Measurements from ENCODE around the gene DAZ2. TPM values are rescaled to one million over a fixed set of nuclear protein-coding genes. Genes with fewer than 3 reads are reported as not detected.
"Not testable (repeated sequence)": the region's sequence is repeated elsewhere in the genome, so short reads cannot be mapped to it uniquely, and the experiment has no call there.

Gene DAZ2, protein sequence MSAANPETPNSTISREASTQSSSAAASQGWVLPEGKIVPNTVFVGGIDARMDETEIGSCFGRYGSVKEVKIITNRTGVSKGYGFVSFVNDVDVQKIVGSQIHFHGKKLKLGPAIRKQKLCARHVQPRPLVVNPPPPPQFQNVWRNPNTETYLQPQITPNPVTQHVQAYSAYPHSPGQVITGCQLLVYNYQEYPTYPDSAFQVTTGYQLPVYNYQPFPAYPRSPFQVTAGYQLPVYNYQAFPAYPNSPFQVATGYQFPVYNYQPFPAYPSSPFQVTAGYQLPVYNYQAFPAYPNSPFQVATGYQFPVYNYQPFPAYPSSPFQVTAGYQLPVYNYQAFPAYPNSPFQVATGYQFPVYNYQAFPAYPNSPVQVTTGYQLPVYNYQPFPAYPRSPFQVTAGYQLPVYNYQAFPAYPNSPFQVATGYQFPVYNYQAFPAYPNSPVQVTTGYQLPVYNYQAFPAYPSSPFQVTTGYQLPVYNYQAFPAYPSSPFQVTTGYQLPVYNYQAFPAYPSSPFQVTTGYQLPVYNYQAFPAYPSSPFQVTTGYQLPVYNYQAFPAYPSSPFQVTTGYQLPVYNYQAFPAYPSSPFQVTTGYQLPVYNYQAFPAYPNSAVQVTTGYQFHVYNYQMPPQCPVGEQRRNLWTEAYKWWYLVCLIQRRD
- not detected for total RNA-seq
- long read RNA-seq: 0 reads

DNA sequence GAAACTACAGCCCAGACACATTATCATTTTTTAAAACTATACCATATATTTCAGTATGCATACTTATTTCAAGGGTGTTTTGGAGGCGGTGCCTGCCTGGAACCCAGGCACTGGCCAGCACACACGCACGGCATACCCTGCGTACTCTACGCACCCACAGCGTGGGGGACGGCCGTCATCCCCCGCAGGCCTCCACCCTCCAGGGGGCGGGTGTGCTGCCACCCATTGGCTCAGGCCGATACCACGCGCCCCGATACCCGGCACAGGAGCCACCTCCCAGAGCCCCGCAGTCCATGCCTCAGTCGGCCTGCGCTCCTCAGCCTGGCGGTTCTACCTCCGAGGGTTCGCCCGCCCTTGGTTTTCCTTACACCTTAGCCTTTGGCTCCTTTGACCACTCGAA lies at the start of gene DAZ2:
DAZ2 (plus strand) TSS at position 301 of the 400 bp plus-strand sequence. CDS start 208 bp downstream, outside the sequence.
- ATAC-seq; intact Hi-C loops (cut with DNase I); DNase-seq (ENCODE audit: missing footprints): not testable (repeated sequence)

- DNase-seq (ENCODE audit: missing footprints); ATAC-seq; intact Hi-C loops (cut with DNase I): not testable (repeated sequence)
These were observed 20.4 kb upstream of the DAZ2 start, which contains the start of gene DAZ1 for GRCh38 chrY:23198908-23199307. Gene DAZ1, minus strand, starts transcription at chrY:23199008. Its CDS starts 208 bp downstream, at chrY:23198800.

DNA sequence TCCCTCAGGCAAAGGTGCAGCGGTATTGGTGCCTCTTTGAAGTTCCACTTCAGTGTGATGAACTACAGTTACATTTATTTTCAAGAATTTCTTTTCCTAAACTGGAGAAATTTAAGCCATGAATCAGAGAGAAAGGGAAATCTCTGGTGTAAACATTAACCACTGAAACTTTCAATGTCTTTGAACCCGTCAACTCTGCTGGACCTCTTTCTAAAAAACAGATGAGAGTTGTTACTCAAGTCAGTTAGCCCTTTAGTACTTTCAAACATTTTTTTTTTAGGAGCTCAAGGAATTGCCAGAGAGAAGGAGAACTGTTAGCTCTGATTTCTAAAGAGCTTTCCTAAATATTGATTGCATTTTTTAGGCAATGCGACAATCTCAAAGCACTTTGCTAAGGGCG lies 11.9 kb upstream of the DAZ2 start:
- DNase-seq (ENCODE audit: missing footprints); intact Hi-C loops (cut with DNase I); ATAC-seq: not testable (repeated sequence)

DNA sequence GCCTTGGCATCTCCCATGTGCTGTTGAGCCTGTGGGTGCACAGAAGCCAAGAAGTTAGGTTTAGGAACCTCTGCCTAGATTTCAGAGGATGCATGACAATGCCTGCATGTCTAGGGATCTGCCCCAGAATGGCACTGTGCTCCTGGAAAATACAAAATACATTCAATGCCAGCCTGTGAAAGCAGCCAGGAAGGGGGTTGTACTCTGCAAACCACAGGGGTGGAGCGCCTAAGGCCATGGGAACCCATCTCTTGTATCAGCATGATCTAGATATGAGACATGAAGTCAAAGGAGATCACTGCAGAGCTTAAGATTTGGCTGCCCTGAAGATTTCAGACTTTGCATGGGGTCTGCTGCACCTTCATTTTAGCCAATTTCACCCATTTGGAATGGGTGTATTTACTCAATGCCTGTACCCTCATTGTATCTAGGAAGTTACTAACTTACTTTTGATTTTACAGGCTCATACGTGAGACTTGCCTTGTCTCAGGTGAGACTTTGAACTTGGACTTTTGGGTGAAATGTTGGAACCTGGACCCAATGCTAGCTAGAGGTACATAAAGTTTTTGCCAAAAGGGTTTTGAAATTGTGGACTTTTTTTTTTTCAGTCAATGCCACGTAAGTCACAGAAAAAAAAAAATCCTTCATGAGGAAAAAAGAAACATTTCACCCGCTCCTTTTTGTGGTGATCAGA lies 9.4 kb upstream of the DAZ2 start:
- ATAC-seq; intact Hi-C loops (cut with DNase I); DNase-seq (ENCODE audit: missing footprints): not testable (repeated sequence)

DNA sequence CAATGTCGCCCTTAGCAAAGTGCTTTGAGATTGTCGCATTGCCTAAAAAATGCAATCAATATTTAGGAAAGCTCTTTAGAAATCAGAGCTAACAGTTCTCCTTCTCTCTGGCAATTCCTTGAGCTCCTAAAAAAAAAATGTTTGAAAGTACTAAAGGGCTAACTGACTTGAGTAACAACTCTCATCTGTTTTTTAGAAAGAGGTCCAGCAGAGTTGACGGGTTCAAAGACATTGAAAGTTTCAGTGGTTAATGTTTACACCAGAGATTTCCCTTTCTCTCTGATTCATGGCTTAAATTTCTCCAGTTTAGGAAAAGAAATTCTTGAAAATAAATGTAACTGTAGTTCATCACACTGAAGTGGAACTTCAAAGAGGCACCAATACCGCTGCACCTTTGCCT lies 8.7 kb upstream of the DAZ2 start:
- intact Hi-C loops (cut with DNase I); DNase-seq (ENCODE audit: missing footprints); ATAC-seq: not testable (repeated sequence)

Other genes starting within 250 kb of the DAZ2 start
- gene BPY2, start 235.3 kb upstream of the DAZ2 start, total RNA-seq: not detected
- gene DAZ1, start 20.5 kb upstream of the DAZ2 start, total RNA-seq: 0.14 TPM